ENCODE measurements around the gene C6orf58.

C6orf58 gene

GRCh38 chr6:127576874-127577273 lies at the start of gene C6orf58:
TSS of gene C6orf58 (plus strand) at chr6:127577174. CDS start at chr6:127577186, 12 bp downstream.
- no peak for DNase-seq

DNA sequence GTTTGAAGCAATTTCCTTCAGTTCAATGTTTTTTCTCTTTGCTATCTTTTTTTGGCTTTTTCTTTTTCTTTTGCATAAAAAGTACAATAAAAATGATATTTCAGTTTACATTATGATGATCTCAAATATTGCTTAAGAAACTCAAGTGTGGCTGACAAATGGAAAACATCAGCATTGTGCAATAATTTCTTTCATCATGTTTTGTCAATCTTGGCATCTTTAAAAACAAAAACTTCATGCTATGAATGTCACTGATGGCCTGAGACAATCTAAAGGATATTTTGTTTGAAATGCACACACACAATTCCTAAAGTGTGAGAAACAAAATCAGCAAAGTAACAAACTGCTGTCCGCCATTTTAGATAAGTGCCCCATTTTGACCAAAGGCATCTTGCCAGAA lies 44.0 kb upstream of the C6orf58 start:
- DNase-seq: peak; percentile 30

DNA sequence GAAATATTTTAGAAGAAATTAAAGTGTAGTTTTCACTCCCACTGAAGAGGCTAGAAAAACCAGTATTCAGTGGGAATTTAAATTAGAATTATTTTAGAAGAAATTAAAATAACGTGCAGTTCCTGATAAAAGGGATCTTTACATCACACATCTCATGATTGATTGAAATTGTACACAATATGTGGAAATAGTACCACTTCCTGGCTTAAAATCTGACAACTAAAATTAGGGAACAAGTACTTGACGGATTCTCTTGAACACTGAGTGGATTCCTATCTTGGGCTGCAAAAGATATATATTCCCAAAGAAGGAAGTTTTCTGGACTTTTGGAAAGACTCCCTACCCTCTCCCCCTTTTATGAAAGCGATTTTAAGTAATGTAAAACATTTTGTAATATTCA lies 43.2 kb upstream of the C6orf58 start:
- DNase-seq: peak; percentile 32

DNA sequence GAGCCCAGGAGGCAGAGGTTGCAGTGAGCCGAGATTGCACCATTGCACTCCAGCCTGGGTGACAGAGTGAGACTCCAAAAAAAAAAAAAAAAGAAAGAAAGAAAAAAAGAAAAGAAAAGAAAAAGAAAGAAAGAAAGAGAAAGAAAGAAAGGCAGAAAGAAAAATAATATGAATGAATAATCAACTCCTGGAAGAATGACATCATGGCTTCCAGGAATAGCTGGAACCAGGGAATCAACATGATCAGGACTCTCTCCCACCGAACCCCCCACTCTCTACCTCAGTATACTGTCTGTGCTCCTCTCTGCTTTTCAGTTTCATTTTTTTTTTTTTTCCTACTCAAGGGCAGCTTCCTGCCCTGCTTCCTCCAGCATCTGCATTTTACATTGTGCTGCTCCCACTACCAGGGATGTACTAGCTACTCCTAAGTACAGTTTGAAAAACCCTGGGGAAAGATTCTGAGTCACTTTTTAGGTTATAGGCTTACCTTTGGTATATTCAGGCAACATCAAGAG lies 38.2 kb upstream of the C6orf58 start:
- no peak for DNase-seq

DNA sequence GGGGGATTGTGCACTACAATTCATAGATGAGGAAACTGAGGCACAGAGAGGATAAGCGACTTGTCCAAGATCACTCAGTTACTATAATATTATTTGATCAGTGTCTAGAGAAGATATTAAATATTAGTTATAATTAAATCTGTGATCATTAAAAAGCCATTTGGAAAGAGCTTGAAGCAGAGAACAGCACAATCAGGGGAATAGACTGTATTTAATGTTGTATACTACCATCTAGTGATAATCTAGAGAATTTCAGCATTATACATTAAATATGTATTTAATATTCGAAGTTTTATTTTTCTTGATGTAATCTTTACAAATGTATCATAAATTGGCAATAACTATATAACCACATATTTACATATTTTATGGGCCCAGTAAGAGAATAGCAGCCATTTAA lies 37.7 kb upstream of the C6orf58 start:
- DNase-seq: peak; percentile 16

DNA sequence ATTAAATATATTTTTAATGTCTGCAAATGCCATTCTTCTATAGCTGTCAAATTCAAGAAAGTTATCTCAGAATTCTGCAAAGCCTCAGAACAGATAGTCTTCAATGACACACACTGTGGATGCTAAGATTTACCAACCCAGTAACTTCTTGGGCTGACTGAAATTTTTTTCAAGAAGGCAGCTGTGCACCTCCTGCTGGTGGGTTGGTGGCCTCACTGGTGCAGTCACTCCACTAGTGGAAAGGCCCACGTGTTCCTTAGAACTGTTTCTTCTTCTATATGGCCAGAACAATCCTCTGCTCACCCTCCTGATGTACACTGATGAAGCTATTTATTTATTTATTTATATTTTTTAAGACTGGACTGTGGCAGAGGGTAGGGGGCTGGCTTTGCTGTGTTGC lies 29.8 kb upstream of the C6orf58 start:
- DNase-seq: peak; percentile 5

- no peak for DNase-seq
Measured at GRCh38 chr6:127547904-127548649, 28.9 kb upstream of the C6orf58 start.

DNA sequence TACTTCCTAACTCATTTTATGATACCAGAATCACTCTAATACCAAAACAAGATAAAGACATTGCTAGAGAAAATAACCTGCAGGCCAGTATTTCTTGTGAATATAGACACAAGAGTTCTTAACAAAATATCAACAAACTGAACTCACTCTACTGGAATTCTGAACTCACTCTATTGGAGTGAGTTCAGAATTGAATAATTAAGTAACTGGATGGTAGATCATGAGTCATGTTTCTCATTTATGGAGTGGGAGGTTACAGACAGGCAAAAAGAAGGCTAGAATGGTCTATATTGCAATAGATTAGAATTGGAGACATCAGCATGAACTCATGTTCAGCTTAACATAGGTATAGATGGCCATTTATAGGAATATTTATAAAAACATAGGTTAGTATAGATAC lies 26.6 kb upstream of the C6orf58 start:
- DNase-seq: no peak

DNA sequence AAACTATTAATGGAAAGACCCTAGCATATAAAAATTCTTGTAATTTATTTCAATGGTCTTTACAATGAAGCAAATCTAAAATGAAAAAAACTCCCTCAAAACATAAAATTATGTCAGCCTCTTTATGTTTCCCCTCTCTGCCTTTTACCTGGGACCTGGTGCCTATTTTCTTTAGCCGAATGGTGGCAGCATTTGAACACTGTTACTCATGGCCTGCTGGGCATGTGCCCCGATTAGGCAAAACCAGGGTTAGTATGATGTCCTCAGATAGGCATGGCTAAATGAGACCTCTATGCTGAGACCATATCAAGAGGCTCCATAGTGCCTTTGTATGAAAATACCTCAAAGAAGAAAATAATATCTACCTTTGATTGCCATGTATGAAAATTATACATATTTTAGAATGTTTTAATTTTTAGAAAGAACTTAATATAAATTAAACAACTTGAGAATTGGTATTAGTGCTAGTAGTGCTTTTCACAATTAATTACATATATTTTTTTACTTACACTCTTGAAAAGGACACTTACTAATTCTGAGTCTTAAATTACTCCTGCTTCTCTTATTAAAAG lies 22.5 kb upstream of the C6orf58 start:
- DNase-seq: no peak

DNA sequence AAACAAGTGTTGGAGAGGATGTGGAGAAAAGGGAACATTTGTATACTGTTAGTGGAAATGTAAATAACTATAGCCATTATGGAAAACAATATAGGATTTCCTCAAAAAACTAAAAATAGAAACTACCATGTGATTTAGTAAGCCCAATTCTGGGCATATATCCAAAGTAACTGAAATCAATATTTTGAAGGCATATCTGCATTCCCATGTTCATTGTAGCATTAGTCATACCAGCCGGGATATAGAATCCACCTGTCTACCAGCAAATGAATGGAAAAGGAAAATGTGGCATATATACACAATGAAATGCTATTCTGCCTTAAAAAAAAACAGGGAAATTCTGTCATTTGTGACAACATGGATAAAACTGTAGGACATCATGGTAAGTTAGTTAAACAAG lies 15.3 kb upstream of the C6orf58 start:
- no peak for DNase-seq

- DNase-seq: no peak
Measured at GRCh38 chr6:127564761-127565160, 12.2 kb upstream of the C6orf58 start.

GRCh38 chr6:127566119-127566518 lies 10.9 kb upstream of the C6orf58 start:
- DNase-seq: no peak

DNA sequence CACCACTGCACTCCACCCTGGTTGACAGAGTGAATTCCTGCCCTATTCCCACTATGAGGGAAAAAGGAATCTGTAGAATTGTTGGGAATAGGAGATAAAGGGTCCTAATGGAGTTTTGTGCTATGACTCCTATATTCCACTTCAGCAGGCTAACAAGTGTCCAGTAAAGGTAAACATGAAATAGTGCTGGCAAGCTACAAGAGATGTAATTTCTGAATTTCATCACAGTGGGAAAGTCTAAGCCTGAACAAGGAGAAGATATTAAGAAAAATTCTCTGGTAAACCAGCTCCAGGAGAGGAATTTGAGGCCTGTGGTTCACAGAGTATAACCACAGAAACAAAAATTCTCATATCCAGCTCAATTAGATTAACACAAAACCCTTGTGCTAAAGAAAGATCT lies 10.3 kb upstream of the C6orf58 start:
- DNase-seq: no peak

DNA sequence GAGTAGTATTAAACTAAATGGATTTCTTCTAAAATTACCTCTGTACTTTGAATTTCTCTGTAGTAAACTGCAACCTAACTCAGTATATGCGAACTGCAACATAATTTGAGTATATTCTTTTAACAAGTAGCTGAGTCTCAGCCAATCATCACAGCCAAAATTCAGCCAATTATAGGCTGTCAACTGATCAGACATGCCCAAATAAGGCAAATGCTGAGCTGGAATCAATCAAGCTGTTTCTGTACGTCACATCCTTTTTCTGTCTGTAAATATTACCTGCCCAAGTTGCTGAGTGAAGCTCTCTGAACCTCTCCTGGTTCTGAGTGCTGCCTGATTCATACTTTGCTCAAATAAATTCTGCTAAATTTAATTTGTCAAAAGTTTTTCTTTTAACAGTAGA lies 9.5 kb upstream of the C6orf58 start:
- no peak for DNase-seq

GRCh38 chr6:127570739-127571389 lies 6.1 kb upstream of the C6orf58 start:
- DNase-seq: no peak

DNA sequence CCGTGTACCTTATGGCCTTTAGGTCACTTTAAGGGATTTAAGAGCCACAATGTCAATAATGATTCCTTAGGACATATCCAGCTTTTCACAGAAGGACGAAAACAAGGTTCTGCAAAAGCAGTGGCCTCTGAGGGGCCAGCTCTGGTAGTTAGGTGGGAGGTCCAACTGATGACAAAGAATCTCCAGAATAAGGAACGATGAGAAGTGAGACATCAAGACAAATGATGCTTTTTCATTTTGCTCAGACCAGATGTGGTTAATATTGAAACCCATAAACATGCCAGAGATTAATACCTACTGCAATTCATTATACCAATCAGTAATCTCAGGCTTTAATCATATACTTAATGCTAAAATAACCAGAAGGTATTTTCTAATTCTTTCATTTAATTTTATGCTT lies 1.9 kb downstream of the C6orf58 start:
- DNase-seq: no peak

DNA sequence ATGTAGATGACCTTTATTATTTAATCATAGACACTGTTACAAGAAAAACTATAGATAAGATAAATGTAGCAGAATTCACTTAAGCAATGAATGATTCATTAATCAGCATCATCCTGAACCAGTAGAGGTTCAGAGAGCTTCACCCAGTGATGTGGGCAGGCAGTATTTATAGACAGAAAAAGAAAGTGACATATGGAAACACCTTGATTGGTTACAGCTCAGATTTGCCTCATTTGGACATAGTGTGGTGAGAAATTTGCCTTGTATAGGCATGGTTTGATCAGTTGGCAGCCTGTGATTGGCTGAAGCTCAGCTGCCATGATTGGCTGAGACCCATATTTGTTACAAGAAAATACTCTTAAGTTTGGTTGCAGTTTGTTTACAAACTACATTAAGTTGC lies 4.6 kb downstream of the C6orf58 start:
- no peak for DNase-seq

DNA sequence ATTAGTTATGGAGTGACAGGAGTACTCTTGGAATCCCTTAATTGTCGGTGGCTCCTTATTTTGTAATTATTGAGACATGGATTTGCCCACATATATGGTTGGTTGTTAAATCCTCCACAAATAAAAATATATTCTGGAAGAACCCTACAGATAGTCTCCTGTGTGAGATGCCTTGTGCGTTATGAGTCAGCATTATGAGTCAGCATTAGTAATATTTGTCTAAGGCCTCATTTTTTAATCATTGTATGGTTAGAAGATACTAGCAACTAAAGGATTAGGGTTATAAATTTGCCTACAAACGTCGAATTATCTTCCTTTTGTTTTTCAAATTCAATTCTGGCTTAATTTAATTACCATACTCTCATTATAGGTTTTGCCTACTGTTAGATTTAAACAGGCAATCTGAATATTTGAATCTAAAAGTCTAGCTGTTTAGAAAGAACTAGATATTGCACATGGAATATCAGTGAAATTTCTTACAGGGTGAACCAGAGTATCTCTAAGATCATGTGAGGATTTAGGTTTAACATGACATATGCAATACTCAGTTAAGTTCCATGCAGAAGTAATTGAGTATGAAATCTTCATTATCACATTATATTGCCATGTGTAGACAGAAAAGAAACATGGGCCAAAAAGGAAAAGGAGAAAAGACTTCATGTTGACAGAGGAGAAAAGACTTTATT lies 5.9 kb downstream of the C6orf58 start:
- DNase-seq: no peak

DNA sequence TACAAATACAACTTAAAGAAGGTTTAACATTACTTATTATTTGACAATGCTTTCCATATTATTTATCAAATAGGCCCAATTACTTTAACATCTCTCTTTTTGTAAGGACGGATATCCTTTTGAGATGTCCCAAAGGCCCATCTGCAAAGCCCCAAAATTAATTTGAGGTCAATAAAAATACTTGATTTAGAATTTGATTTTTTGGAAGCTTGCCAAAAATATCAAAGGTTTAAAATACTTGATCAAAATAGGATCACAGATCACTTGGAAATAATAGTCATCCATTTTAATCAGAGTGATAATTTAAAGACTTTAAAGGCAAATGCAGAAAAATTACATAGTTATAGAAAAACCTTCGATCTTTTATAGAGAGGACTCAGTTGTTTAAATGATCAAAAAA lies 8.1 kb downstream of the C6orf58 start:
- no peak for DNase-seq

- DNase-seq: no peak
Measured at GRCh38 chr6:127586372-127586771, 9.4 kb downstream of the C6orf58 start.

DNA sequence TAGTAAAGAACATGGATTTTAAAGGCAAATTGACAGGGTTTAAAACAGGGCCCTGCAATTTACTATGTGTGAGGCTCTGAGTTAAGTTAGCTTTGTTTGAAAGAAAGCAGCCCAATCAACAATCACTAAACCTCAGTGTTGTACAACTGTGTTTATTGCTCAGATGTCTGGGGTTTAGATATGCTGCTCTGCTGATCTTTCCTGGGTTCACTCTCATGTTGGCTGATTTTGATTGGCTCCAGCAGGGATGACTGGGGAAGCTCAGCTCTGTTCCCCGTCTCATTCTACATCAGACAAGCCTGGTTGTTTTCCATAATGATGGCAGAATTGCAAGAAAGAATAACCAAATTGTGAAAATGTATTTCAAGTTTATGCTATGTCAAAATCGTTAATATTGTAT lies 10.9 kb downstream of the C6orf58 start:
- DNase-seq: no peak

- no peak for DNase-seq
Measured at GRCh38 chr6:127589135-127589534, 12.2 kb downstream of the C6orf58 start.

DNA sequence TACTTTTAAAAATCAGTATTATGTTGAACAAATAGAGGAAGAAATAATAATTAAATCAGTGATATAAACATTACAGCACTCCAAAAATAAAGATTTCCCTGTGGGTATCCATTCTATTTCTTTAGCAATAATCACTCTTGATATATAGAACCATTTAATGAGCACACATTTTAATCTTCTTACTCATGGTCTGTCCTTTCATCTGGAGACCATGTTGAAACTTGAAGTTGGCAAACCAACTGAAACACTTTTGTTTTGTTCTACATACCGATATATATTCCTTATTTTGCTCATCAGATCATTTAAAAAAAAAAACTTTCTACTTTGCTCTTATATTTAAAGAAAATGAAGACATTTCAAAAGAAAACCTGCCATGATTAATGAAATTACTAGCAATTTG lies 13.4 kb downstream of the C6orf58 start:
- DNase-seq: no peak

DNA sequence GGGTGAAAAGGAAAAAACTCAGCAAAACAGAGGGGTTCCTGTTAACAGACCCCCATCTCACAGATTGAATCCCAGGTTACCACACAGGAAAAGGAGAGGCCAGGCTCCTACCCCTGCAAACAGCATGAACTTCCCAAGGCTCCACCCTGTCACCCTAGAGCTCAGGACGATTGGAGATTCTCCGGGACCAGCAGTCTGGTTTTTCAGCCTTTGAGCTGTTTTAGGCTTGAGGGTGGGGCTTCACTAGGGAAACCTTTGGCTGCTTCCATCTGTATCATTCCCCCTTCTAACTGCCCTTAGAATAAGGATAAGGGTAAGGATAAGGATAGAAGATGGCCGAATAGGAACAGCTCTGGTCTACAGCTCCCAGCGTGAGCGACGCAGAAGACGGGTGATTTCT lies 16.0 kb downstream of the C6orf58 start:
- no peak for DNase-seq

All from MV-4-11 (cell line).